ENCODE data around the gene PRR5. TPM values are rescaled to one million over a fixed set of nuclear protein-coding genes. Genes with fewer than 3 reads are reported as not detected.

Gene PRR5
- total RNA-seq, 2 donors from 2014 or later: 7.3 to 30.0 TPM

DNA sequence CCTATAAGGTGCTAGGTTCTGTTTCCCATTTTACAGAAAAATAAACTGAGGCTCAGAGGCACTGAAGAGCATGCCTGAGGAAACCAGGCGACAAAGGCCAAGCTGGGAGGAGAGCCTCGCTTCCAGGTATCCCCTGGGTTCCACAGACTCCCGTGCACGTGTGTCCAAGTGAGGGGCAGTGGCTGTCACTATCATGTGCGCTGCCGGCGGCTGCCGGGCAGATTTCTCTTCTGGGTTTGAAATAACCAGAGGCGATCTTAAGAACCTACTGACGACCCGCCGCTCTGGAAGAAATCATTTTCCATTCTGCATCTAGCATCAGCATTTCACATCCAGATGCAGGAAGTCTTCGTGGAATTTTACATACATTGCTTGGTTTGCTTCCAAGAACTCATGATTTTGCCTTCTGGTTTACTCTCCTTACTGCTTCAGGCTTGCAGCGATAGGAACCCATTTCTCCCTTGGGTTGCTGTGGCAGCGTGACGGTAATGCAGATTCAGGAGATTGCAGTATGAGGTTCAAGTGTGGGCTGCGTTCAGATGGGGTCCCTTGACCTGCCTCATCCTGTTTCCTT lies 79.0 kb downstream of the PRR5 start:
- Histone ChIP-seq H3K27ac (no peak overlapping the region), H3K27me3 (replicated peaks; ENCODE audit: insufficient read depth) (no peaks in the 10 kb centered on the region), H3K36me3 (no peaks in the 10 kb centered on the region), H3K4me1 (ENCODE audit: control insufficient read depth in 1 of 2, low read depth in 2 of 2) (no peaks in the 10 kb centered on the region), H3K4me3 (no peak overlapping the region), H3K9me3 (no peaks in the 10 kb centered on the region)
- ATAC-seq (ENCODE audit: insufficient number of reproducible peaks, low FRiP score, low read depth) (no peak), DNase-seq (ENCODE audit: low spot score) (no peak)
- TF ChIP-seq CTCF (IDR thresholded peaks at IDR 0.05): no peak

DNA sequence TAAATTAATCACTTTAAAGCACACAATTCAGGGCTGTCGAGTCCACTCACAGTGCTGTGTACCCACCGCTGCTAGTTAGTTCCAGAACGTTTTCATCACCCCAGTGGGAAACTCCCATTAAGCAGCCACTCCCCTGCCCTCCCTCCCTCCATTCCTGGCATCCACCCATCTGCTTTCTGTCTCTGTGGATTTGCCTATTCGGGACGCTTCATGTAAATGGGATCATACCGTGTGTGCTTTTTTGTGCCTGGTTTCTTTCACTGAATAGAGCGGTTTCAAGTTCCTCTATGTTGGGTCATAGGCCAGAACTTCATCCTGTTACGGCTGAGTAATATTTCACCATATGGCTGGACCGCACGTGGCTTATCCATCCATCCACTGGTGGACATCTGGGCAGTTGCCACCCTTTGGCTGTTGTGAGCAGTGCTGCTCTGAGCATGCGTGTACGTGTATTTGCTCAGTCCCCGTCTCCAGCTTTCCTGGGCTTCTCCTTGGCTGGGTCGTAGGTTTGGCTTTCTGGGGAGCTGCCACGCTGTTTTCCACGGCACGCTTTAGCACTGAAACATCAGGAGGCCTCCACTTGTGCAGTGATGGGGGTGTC lies 80.5 kb downstream of the PRR5 start:
- H3K4me3 ChIP-seq: no peak overlapping the region
- H3K27me3 ChIP-seq (replicated peaks; ENCODE audit: insufficient read depth): no peaks in the 10 kb centered on the region
- H3K36me3 ChIP-seq: no peaks in the 10 kb centered on the region
- H3K9me3 ChIP-seq: no peaks in the 10 kb centered on the region
- ATAC-seq (ENCODE audit: insufficient number of reproducible peaks, low FRiP score, low read depth): no peak
- DNase-seq (ENCODE audit: low spot score): no peak
- no peaks in the 10 kb centered on the region for H3K4me1 ChIP-seq (ENCODE audit: control insufficient read depth in 1 of 2, low read depth in 2 of 2)
- no peak overlapping the region for H3K27ac ChIP-seq
- no peak for TF ChIP-seq CTCF (IDR thresholded peaks at IDR 0.05)

GRCh38 chr22:44783091-44783490 lies 81.1 kb downstream of the PRR5 start:
- ATAC-seq (ENCODE audit: insufficient number of reproducible peaks, low FRiP score, low read depth) (no peak), DNase-seq (ENCODE audit: low spot score) (no peak)
- Histone ChIP-seq H3K4me1 (ENCODE audit: control insufficient read depth in 1 of 2, low read depth in 2 of 2) (no peaks in the 10 kb centered on the region), H3K4me3 (no peak overlapping the region), H3K27me3 (replicated peaks; ENCODE audit: insufficient read depth) (no peaks in the 10 kb centered on the region), H3K27ac (no peak overlapping the region), H3K9me3 (no peaks in the 10 kb centered on the region), H3K36me3 (no peaks in the 10 kb centered on the region)
- TF ChIP-seq CTCF (IDR thresholded peaks at IDR 0.05): no peak

DNA sequence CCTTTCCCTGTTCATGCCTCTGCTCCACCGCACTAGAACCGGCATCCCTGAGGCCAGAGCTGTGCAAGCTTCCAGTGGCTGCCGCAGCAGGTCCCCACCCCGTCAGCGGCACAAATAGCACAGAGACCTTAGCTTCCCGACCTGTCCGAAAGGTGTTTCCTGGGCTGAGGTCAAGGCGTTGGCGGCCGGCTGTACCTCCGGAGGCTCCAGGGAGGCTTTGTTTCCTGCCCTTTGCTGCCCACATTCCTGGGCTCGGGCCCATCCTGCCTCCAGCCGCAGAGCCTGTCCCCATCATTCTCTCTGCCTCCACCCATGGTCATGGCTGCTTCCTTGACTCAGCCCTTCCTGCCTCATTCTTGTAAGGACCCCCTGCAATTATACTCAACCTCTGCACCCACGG lies 81.6 kb downstream of the PRR5 start:
- ATAC-seq (ENCODE audit: insufficient number of reproducible peaks, low FRiP score, low read depth) (no peak), DNase-seq (ENCODE audit: low spot score) (no peak)
- Histone ChIP-seq H3K36me3 (no peaks in the 10 kb centered on the region), H3K4me1 (ENCODE audit: control insufficient read depth in 1 of 2, low read depth in 2 of 2) (no peaks in the 10 kb centered on the region), H3K4me3 (no peak overlapping the region), H3K27me3 (replicated peaks; ENCODE audit: insufficient read depth) (no peaks in the 10 kb centered on the region), H3K9me3 (no peaks in the 10 kb centered on the region), H3K27ac (no peak overlapping the region)
- TF ChIP-seq CTCF (IDR thresholded peaks at IDR 0.05): no peak

GRCh38 chr22:44786136-44786535 lies 84.1 kb downstream of the PRR5 start:
- Histone ChIP-seq H3K9me3 (no peaks in the 10 kb centered on the region), H3K36me3 (no peaks in the 10 kb centered on the region), H3K4me3 (no peak overlapping the region), H3K27ac (no peak overlapping the region), H3K27me3 (replicated peaks; ENCODE audit: insufficient read depth) (no peaks in the 10 kb centered on the region), H3K4me1 (ENCODE audit: control insufficient read depth in 1 of 2, low read depth in 2 of 2) (no peaks in the 10 kb centered on the region)
- DNase-seq (ENCODE audit: low spot score): no peak
- no peak for ATAC-seq (ENCODE audit: insufficient number of reproducible peaks, low FRiP score, low read depth)
- TF ChIP-seq CTCF (IDR thresholded peaks at IDR 0.05): no peak
